Smooth muscle cell of bladder (primary cell): Measurements from ENCODE around the gene UROC1. TPM values are rescaled to one million over a fixed set of nuclear protein-coding genes. Genes with fewer than 3 reads are reported as not detected.

Experiments
- total RNA-seq: library from RNA; depleted of rRNA; stranded (reverse); fragments of >200 nt; gene quantifications from 2 replicates; pipeline ENCODE4 v1.2.3, GENCODE V29; 2014

Gene UROC1
- not detected in 2 replicates for total RNA-seq

GRCh38 chr3:126517291-126517951 is at the start of gene UROC1:
Gene UROC1 (minus strand): TSS chr3:126517773. CDS start chr3:126517719, 54 bp downstream.

GRCh38 chr3:126558336-126559071 is 40.9 kb upstream of the UROC1 start, which contains the start of gene C3orf22:
Gene C3orf22 (minus strand): TSS chr3:126558932. CDS start chr3:126553390, 5,542 bp downstream.

GRCh38 chr3:126523745-126524428 is 6.3 kb upstream of the UROC1 start, which contains the start of gene CHST13:
Gene CHST13 (plus strand): TSS chr3:126524155. CDS start chr3:126524333, 178 bp downstream.

GRCh38 chr3:126475413-126476114 is 42.0 kb downstream of the UROC1 start, which contains the start of gene ZXDC:
Gene ZXDC (minus strand): TSS chr3:126475891. CDS start chr3:126475865, 26 bp downstream.

Other genes with a start within 250 kb of the UROC1 start
- 3.1 and 3.6 TPM in 2 replicates for gene KLF15, start 160.4 kb downstream of the UROC1 start, total RNA-seq
- not detected in 2 replicates for gene CFAP100, start 122.9 kb downstream of the UROC1 start, total RNA-seq
- gene ZXDC, start 41.9 kb downstream of the UROC1 start, total RNA-seq = 16.6 and 17.7 TPM in 2 replicates
- gene CHST13, start 6.4 kb upstream of the UROC1 start, total RNA-seq = 0.09 TPM in 1 of 2 replicates, not detected in the other
- not detected in 2 replicates for gene C3orf22, start 41.2 kb upstream of the UROC1 start, total RNA-seq
- gene TXNRD3, start 137.4 kb upstream of the UROC1 start, total RNA-seq = 14.3 and 16.2 TPM in 2 replicates
- gene CHCHD6, start 186.5 kb upstream of the UROC1 start, total RNA-seq = 14.3 and 15.2 TPM in 2 replicates